HG02973 (cell line): Measurements from ENCODE around the gene ARHGEF7.

Experiments
- ATAC-seq: cut with Tn5 transposase; IDR thresholded peaks from one replicate; pipeline ENCODE4 v1.9.1; 2021; ENCODE audit warnings: moderate library complexity; ENCODE audit not compliant: unreplicated experiment

ARHGEF7 gene

GRCh38 chr13:111272117-111272516 lies 157.0 kb downstream of the ARHGEF7 start:
- ATAC-seq = no peak

- no peak for ATAC-seq
These were observed 160.3 kb downstream of the ARHGEF7 start for GRCh38 chr13:111275382-111275781.

GRCh38 chr13:111275995-111276618 lies 161.0 kb downstream of the ARHGEF7 start:
- ATAC-seq = no peak

GRCh38 chr13:111278258-111278657 lies 163.1 kb downstream of the ARHGEF7 start:
- no peak for ATAC-seq

GRCh38 chr13:111278743-111279652 lies 163.9 kb downstream of the ARHGEF7 start:
- no peak for ATAC-seq

- no peak for ATAC-seq
These were observed 165.1 kb downstream of the ARHGEF7 start for GRCh38 chr13:111280226-111280625.

- ATAC-seq = no peak
These were observed 165.8 kb downstream of the ARHGEF7 start for GRCh38 chr13:111280681-111281585.

GRCh38 chr13:111281751-111282311 lies 166.7 kb downstream of the ARHGEF7 start:
- no peak for ATAC-seq

GRCh38 chr13:111282425-111282824 lies 167.3 kb downstream of the ARHGEF7 start:
- no peak for ATAC-seq

GRCh38 chr13:111282997-111283396 lies 167.9 kb downstream of the ARHGEF7 start:
- no peak for ATAC-seq

- ATAC-seq = no peak
These were observed 168.3 kb downstream of the ARHGEF7 start for GRCh38 chr13:111283457-111283856.

GRCh38 chr13:111283991-111284390 lies 168.9 kb downstream of the ARHGEF7 start:
- ATAC-seq = no peak

- no peak for ATAC-seq
These were observed 169.5 kb downstream of the ARHGEF7 start for GRCh38 chr13:111284565-111284964.

GRCh38 chr13:111286162-111286561 lies 171.1 kb downstream of the ARHGEF7 start:
- no peak for ATAC-seq

GRCh38 chr13:111286749-111287148 lies 171.6 kb downstream of the ARHGEF7 start:
- no peak for ATAC-seq

- no peak for ATAC-seq
These were observed 172.1 kb downstream of the ARHGEF7 start for GRCh38 chr13:111287201-111287600.

- ATAC-seq = no peak
These were observed 173.2 kb downstream of the ARHGEF7 start for GRCh38 chr13:111288276-111288675.

- no peak for ATAC-seq
These were observed 174.1 kb downstream of the ARHGEF7 start for GRCh38 chr13:111289251-111289650.

GRCh38 chr13:111291908-111292307 lies 176.8 kb downstream of the ARHGEF7 start:
- ATAC-seq = no peak

GRCh38 chr13:111292710-111293485 lies 177.8 kb downstream of the ARHGEF7 start:
- ATAC-seq = no peak
